Loucy (cell line): ENCODE results near the gene NCF2.

ENCODE experiments used
- EZH2phosphoT487 ChIP-seq: fragments of 200-600 bp; IDR thresholded peaks from 2 replicates; pipeline ENCODE4 v1.6.1; 2018; ENCODE audit warnings: antibody characterized with exemption, mild to moderate bottlenecking, moderate library complexity, borderline replicate concordance
- TF ChIP-seq, protein P1 (sequence below): fragments of 200-600 bp; sonication (generic); conservative IDR thresholded peaks from 2 replicates; pipeline ENCODE4 v1.5.1; 2014; ENCODE audit warnings: mild to moderate bottlenecking, antibody characterized with exemption, low read length

DNA sequence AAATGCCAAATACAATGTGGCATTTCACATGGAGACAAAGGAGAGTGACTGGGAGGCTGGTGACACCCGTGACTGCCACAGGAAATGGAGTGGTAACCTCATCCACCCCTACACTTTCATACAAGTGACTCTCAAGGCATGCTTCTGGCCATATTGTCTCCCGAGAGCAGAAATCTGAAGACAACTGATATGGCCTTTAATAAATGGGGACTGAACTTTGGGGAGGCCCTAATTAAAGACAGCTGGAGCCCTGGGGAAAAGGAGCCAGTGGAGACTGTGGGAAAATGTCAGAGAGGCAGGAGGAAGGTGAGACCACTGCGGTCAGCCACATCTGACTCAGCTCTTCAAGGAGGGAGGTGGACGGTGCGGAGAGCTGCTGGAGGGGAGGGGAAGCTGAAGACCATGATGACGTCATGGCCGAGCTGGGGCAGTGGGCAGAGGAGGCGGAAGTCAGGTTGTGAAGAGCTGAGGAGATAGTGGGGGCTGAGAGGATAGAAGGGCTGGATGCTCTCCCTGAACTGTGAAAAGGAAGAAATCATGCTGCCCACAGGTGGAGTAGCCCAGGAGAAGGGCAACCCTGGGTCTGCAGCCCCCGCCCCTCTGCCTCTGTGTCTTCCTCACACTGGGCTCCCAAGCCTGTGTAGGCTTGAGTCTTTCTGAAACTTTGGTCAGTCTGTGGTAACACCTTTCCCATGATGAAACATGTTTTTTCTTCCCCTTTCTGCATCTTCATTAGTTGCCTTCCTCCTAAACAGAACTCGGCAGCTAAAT is 14.0 kb upstream of the NCF2 start:
- TF ChIP-seq, protein P1, sequence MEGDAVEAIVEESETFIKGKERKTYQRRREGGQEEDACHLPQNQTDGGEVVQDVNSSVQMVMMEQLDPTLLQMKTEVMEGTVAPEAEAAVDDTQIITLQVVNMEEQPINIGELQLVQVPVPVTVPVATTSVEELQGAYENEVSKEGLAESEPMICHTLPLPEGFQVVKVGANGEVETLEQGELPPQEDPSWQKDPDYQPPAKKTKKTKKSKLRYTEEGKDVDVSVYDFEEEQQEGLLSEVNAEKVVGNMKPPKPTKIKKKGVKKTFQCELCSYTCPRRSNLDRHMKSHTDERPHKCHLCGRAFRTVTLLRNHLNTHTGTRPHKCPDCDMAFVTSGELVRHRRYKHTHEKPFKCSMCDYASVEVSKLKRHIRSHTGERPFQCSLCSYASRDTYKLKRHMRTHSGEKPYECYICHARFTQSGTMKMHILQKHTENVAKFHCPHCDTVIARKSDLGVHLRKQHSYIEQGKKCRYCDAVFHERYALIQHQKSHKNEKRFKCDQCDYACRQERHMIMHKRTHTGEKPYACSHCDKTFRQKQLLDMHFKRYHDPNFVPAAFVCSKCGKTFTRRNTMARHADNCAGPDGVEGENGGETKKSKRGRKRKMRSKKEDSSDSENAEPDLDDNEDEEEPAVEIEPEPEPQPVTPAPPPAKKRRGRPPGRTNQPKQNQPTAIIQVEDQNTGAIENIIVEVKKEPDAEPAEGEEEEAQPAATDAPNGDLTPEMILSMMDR: no peak
- no peak for TF ChIP-seq EZH2phosphoT487
